ENCODE measurements around the gene TFCP2L1. TPM values are rescaled to one million over a fixed set of nuclear protein-coding genes. Genes with fewer than 3 reads are reported as not detected.

TFCP2L1 gene
- total and polyA plus RNA-seq, 10 donors, result 0.15 to 8.9 (median 2.7) TPM

- 73 to 81% (median 77%) methylated on average over 5 of the region's 5 CpGs for WGBS, 5 donors
- Histone ChIP-seq H3K36me3 (no peaks in the 10 kb centered on the region), H3K4me1 (peaks cover 0 to 10% (median 0%) of the 10 kb centered on the region in 6 donors), H3K4me3 (no peak overlapping the region), H3K27ac (no peak overlapping the region), H3K27me3 (replicated peaks in 1 of 7) (no peaks in the 10 kb centered on the region), H3K9me3 (no peaks in the 10 kb centered on the region)
- DNase-seq, result no peak
- TF ChIP-seq POLR2A (IDR thresholded peaks at IDR 0.05), result no peak
- TF ChIP-seq CTCF (IDR thresholded peaks at IDR 0.05 in 8 of 11, conservative IDR thresholded peaks at IDR 0.05 in 3 of 11), result no peak
- TF ChIP-seq POLR2AphosphoS5 (IDR thresholded peaks at IDR 0.05), result no peak
- intact Hi-C loops (cut with DNase I; ENCODE audit: low total_unique reads), result no loop called here
These were observed 99.4 kb downstream of the TFCP2L1 start for GRCh38 chr2:121185571-121186074.

- intact Hi-C loops (cut with DNase I; ENCODE audit: low total_unique reads), result no loop called here
- 81 to 94% (median 89%) methylated on average over 10 of the region's 10 CpGs for WGBS, 5 donors
- no peaks in the 10 kb centered on the region for H3K27me3 ChIP-seq (replicated peaks in 1 of 7)
- H3K36me3 ChIP-seq, result no peaks in the 10 kb centered on the region
- DNase-seq, result no peak
- H3K4me1 ChIP-seq, result peaks cover 0 to 10% (median 0%) of the 10 kb centered on the region in 6 donors
- TF ChIP-seq CTCF (IDR thresholded peaks at IDR 0.05 in 8 of 11, conservative IDR thresholded peaks at IDR 0.05 in 3 of 11), result no peak
- TF ChIP-seq POLR2AphosphoS5 (IDR thresholded peaks at IDR 0.05), result no peak
- no peak for TF ChIP-seq POLR2A (IDR thresholded peaks at IDR 0.05)
- H3K27ac ChIP-seq, result no peak overlapping the region
- H3K9me3 ChIP-seq, result no peaks in the 10 kb centered on the region
- H3K4me3 ChIP-seq, result no peak overlapping the region
These were observed 99.9 kb downstream of the TFCP2L1 start for GRCh38 chr2:121185111-121185510.

- intact Hi-C loops (cut with DNase I; ENCODE audit: low total_unique reads), result no loop called here
- no peak overlapping the region for H3K4me3 ChIP-seq
- TF ChIP-seq CTCF (IDR thresholded peaks at IDR 0.05 in 8 of 11, conservative IDR thresholded peaks at IDR 0.05 in 3 of 11), result no peak
- no peak for TF ChIP-seq POLR2AphosphoS5 (IDR thresholded peaks at IDR 0.05)
- TF ChIP-seq POLR2A (IDR thresholded peaks at IDR 0.05), result no peak
- 54 to 65% (median 63%) methylated on average over 7 of the region's 7 CpGs for WGBS, 5 donors
- H3K36me3 ChIP-seq, result no peaks in the 10 kb centered on the region
- no peaks in the 10 kb centered on the region for H3K27me3 ChIP-seq (replicated peaks in 1 of 7)
- DNase-seq, result no peak
- no peaks in the 10 kb centered on the region for H3K9me3 ChIP-seq
- H3K27ac ChIP-seq, result no peak overlapping the region
- H3K4me1 ChIP-seq, result peaks cover 0 to 6% (median 0%) of the 10 kb centered on the region in 6 donors
These were observed 100.6 kb downstream of the TFCP2L1 start for GRCh38 chr2:121184248-121184862.

GRCh38 chr2:121182520-121182919 lies 102.5 kb downstream of the TFCP2L1 start:
- no peaks in the 10 kb centered on the region for H3K27me3 ChIP-seq (replicated peaks in 1 of 7)
- H3K27ac ChIP-seq, result no peak overlapping the region
- intact Hi-C loops (cut with DNase I; ENCODE audit: low total_unique reads), result no loop called here
- DNase-seq, result no peak
- no peaks in the 10 kb centered on the region for H3K4me1 ChIP-seq
- H3K36me3 ChIP-seq, result no peaks in the 10 kb centered on the region
- WGBS, 5 donors, result 73 to 80% (median 79%) methylated on average over 4 of the region's 4 CpGs
- H3K4me3 ChIP-seq, result no peak overlapping the region
- TF ChIP-seq POLR2A (IDR thresholded peaks at IDR 0.05), result no peak
- no peak for TF ChIP-seq POLR2AphosphoS5 (IDR thresholded peaks at IDR 0.05)
- TF ChIP-seq CTCF (IDR thresholded peaks at IDR 0.05 in 8 of 11, conservative IDR thresholded peaks at IDR 0.05 in 3 of 11), result no peak
- no peaks in the 10 kb centered on the region for H3K9me3 ChIP-seq

Data from spleen (tissue), 11 donors.